ENCODE measurements around the gene KRTAP10-8. TPM values are rescaled to one million over a fixed set of nuclear protein-coding genes. Genes with fewer than 3 reads are reported as not detected.

The KRTAP10-8 gene
- total RNA-seq: not detected in 2 replicates

DNA sequence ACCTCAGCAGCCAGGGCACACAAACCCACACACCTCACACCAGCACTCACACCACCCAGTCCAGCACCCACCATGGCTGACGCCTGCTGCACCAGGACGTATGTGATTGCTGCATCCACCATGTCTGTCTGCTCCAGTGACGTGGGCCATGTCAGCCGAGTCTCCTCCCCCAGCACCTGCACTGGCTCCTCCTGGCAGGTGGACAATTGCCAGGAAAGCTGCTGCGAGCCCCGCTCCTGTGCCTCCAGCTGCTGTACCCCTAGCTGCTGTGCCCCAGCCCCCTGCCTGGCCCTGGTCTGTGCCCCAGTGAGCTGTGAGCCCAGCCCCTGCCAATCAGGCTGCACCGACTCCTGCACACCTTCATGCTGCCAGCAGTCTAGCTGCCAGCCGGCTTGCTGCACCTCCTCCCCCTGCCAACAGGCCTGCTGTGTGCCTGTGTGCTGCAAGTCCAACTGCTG, at the start of gene KRTAP10-8:
Gene KRTAP10-8, plus strand, starts transcription at position 51 of the 458 bp plus-strand sequence. Its CDS starts 22 bp downstream, at position 73.

DNA sequence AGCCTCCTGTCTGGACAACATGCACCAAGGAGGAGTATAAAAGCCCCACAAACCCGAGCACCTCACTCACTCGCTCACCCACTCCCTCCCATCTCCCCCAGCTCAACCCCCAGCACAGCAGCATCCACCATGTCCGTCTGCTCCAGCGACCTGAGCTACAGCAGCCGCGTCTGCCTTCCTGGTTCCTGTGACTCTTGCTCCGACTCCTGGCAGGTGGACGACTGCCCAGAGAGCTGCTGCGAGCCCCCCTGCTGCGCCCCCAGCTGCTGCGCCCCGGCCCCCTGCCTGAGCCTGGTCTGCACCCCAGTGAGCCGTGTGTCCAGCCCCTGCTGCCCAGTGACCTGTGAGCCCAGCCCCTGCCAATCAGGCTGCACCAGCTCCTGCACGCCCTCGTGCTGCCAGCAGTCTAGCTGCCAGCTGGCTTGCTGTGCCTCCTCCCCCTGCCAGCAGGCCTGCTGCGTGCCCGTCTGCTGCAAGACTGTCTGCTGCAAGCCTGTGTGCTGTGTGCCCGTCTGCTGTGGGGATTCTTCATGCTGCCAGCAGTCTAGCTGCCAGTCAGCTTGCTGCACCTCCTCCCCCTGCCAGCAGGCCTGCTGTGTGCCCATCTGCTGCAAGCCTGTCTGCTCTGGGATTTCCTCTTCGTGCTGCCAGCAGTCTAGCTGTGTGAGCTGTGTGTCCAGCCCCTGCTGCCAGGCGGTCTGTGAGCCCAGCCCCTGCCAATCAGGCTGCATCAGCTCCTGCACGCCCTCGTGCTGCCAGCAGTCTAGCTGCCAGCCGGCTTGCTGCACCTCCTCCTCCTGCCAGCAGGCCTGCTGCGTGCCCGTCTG, 38.0 kb upstream of the KRTAP10-8 start, which contains the start of gene KRTAP10-4:
Gene KRTAP10-4, plus strand, starts transcription at position 100 of the 827 bp plus-strand sequence. Its CDS starts 30 bp downstream, at position 130.

DNA sequence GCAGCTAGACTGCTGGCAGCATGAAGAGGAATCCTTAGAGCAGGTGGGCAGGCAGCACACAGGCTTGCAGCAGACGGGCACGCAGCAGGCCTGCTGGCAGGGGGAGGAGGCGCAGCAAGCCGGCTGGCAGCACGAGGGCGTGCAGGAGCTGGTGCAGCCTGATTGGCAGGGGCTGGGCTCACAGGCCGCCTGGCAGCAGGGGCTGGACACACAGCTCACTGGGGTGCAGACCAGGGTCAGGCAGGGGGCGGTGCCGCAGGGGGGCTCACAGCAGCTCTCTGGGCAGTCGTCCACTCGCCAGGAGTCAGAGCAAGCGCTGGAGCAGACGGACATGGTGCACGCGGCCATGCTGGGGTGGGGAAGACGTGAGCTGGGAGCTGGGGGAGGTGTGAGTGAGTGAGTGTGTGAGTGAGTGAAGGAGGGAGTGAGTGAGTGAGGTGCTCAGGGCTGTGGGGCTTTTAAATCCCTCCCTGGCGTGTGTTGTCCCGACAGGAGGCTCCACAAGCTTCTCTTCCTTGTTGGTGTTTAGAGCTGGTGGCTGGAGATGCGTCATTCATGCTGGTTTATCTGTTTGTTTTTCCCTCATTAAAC, 31.6 kb upstream of the KRTAP10-8 start, which contains the start of gene KRTAP10-5:
Gene KRTAP10-5, minus strand, starts transcription at position 374 of the 591 bp plus-strand sequence. Its CDS starts 26 bp downstream, at position 348.

DNA sequence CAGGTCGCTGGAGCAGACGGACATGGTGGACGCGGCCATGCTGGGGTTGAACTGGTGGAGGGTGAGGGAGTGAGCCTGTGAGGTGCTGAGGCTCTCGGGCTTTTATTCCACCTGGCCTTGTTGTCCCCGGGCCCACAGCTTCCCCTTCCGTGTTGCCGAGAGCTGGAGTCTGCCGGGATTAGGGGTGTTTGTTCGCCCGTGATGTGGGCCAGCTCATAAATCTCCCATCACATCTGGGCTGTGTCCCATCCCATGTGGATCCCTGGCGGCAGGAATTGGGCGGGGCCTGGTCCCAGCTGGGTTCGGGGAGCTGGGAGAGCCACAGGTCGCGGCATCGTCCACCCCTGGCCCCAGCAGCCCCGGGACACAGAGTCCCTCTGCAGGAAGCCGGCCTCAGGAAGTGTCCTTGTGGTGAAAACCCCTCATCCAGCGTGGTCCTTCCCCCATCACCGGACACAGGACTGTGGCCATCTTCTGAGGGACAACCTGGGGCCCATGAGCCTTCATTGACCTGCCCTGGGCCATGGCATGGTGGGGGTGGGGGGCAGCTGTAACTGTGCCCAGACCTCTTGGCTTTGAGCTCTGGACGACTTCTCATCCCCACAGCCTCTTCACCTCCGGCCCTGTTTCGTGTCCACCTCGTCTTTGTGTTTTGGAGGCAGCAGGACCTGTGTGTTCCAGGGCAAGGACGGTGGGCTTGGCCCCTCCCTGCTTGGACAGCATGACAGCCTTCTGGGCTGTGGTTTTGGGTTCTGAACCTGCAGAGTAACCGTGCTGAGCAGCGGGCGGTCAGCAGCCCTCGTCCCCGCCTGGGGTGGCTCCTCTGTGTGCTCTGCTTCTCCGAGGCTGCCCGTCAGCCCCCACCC, 19.2 kb upstream of the KRTAP10-8 start, which contains the start of gene KRTAP10-6:
Gene KRTAP10-6, minus strand, starts transcription at position 60 of the 866 bp plus-strand sequence. Its CDS starts 21 bp downstream, at position 39.

DNA sequence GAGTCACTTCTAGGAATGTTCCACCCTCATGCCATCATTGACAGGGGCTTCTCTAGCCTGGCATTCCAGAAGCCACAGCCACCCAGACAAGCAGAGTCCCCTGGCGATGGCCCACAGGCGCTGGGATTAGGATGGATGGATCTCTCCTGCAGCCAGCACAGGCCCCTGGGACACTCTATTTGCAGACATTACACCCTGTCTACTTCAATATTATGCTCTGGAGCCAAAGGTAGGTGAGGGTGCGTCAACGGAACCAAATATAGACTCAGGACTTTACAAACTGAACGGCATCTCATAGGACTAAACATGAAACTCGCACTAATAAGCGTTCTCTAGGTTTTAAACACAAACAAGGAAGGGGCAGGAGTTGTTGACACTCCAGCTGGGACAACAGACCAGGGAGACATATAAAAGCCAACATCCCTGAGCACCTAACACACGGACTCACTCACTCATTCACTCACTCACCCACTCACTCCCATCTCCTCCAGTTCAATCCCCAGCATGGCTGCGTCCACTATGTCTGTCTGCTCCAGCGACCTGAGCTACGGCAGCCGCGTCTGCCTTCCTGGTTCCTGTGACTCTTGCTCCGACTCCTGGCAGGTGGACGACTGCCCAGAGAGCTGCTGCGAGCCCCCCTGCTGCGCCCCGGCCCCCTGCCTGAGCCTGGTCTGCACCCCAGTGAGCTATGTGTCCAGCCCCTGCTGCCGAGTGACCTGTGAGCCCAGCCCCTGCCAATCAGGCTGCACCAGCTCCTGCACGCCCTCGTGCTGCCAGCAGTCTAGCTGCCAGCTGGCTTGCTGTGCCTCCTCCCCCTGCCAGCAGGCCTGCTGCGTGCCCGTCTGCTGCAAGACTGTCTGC, 11.5 kb upstream of the KRTAP10-8 start, which contains the start of gene KRTAP10-7:
Gene KRTAP10-7, plus strand, starts transcription at position 480 of the 861 bp plus-strand sequence. Its CDS starts 25 bp downstream, at position 505.

GRCh38 chr21:44626673-44627143, 14.8 kb downstream of the KRTAP10-8 start, which contains the start of gene KRTAP10-9:
Gene KRTAP10-9, plus strand, starts transcription at chr21:44627093. Its CDS starts 79 bp downstream, at chr21:44627172.

GRCh38 chr21:44637018-44637850, 25.4 kb downstream of the KRTAP10-8 start, which contains the start of gene KRTAP10-10:
Gene KRTAP10-10, plus strand, starts transcription at chr21:44637356. Its CDS starts 62 bp downstream, at chr21:44637418.

DNA sequence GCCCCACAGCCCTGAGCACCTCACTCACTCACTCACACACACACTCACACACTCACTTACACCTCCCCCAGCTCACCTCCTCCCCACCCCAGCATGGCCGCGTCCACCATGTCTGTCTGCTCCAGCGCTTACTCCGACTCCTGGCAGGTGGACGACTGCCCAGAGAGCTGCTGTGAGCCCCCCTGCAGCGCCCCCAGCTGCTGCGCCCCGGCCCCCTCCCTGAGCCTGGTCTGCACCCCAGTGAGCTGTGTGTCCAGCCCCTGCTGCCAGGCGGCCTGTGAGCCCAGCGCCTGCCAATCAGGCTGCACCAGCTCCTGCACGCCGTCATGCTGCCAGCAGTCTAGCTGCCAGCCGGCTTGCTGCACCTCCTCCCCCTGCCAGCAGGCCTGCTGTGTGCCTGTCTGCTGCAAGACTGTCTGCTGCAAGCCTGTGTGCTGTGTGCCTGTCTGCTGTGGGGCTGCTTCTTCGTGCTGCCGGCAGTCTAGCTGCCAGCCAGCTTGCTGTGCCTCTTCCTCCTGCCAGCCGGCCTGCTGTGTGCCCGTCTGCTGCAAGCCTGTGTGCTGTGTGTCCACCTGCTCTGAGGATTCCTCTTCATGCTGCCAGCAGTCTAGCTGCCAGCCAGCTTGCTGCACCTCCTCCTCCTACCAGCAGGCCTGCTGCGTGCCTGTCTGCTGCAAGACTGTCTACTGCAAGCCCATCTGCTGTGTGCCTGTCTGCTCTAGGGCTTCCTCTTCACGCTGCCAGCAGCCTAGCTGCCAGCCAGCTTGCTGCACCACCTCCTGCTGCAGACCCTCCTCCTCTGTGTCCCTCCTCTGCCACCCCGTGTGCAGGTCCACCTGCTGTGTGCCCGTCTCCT, 34.7 kb downstream of the KRTAP10-8 start, which contains the start of gene KRTAP10-11:
Gene KRTAP10-11, plus strand, starts transcription at position 49 of the 856 bp plus-strand sequence. Its CDS starts 45 bp downstream, at position 94.

DNA sequence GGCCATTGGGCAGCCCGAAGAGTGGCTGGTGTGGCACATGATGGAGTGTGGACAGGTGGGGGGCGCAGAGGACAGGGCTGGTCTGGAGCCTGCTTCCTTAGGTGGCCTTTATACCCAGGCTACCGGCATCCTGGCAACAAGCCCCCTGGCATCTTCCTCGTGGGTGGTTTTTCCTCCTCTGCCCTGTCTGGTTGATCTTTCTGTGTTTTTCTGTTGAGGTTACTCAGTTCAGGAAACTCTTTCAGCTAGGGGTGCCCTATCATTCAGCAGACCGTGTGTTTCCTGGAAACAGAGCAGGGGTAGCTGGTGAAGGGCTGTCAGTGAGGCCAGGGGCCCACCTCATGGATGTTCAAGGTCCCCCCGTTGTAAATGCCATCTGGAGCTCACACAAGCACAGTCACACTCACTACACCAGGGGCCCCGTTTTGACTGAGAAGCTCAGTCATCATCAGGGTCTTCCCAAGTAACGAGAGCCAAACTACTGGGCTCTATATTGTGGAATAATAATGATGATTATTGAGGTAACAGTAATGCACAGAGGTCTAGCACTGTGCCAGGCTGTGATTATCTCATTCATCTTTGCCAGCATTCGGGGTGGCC, 42.8 kb downstream of the KRTAP10-8 start, which contains the start of gene KRTAP12-4:
Gene KRTAP12-4, minus strand, starts transcription at position 84 of the 600 bp plus-strand sequence. Its CDS starts 45 bp downstream, at position 39.

DNA sequence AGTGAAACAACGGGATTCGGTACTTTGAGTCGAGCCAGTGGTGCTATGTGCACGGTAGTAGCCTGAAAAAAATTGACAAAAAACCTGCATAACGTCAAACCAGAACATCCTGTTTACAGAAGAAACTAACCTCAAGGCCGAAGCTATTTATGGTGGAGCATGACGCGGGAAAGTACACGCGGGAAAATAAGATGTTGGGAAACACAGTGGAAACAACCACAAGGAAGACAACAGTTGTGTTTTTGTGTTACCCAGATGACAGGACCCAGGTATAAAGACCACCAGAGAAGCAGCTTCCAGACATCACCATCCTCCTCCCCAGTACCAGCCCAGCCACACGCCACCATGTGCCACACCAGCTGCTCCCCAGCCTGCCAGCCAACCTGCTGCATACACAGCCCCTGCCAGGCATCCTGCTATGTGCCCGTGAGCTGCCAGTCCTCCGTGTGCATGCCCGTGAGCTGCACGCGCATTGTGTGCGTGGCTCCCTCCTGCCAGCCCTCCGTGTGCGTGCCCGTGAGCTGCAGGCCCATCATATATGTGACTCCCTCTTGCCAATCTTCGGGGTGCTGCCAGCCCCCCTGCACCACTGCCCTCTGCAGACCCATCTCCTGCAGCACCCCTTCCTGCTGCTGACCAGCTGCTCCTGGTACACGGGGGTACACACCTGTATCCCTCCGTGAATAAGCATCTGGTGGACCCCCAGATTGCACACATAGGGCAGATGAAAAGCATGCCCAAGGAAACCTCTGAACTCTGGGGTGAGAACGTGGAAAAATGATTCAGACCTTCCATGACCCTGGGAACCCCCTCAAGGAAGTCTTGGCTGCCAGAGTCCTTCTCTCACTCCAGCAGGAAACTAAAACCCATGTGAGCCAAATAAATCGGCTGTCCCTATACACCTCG, 46.0 kb downstream of the KRTAP10-8 start, which contains the start of gene KRTAP12-3:
Gene KRTAP12-3, plus strand, starts transcription at position 298 of the 906 bp plus-strand sequence. Its CDS starts 48 bp downstream, at position 346.

Other genes with a start within 250 kb of the KRTAP10-8 start
- gene LRRC3, start 156.6 kb upstream of the KRTAP10-8 start, total RNA-seq: 0.29 and 0.66 TPM in 2 replicates
- not detected in 2 replicates for gene KRTAP10-1, start 71.9 kb upstream of the KRTAP10-8 start, total RNA-seq
- not detected in 2 replicates for gene KRTAP10-2, start 60.6 kb upstream of the KRTAP10-8 start, total RNA-seq
- gene KRTAP10-3, start 53.3 kb upstream of the KRTAP10-8 start, total RNA-seq: not detected in 2 replicates
- gene KRTAP10-4, start 38.4 kb upstream of the KRTAP10-8 start, total RNA-seq: not detected in 2 replicates
- not detected in 2 replicates for gene KRTAP10-5, start 31.5 kb upstream of the KRTAP10-8 start, total RNA-seq
- gene KRTAP10-6, start 19.6 kb upstream of the KRTAP10-8 start, total RNA-seq: not detected in 2 replicates
- not detected in 2 replicates for gene KRTAP10-7, start 11.5 kb upstream of the KRTAP10-8 start, total RNA-seq
- gene KRTAP10-9, start 15.0 kb downstream of the KRTAP10-8 start, total RNA-seq: not detected in 2 replicates
- not detected in 2 replicates for gene KRTAP10-10, start 25.3 kb downstream of the KRTAP10-8 start, total RNA-seq
- not detected in 2 replicates for gene KRTAP10-11, start 34.3 kb downstream of the KRTAP10-8 start, total RNA-seq
- gene KRTAP12-4, start 42.6 kb downstream of the KRTAP10-8 start, total RNA-seq: not detected in 2 replicates
- gene KRTAP12-3, start 45.9 kb downstream of the KRTAP10-8 start, total RNA-seq: not detected in 2 replicates
- gene KRTAP12-2, start 54.8 kb downstream of the KRTAP10-8 start, total RNA-seq: not detected in 2 replicates
- not detected in 2 replicates for gene KRTAP12-1, start 70.1 kb downstream of the KRTAP10-8 start, total RNA-seq
- not detected in 2 replicates for gene KRTAP10-12, start 85.1 kb downstream of the KRTAP10-8 start, total RNA-seq
- not detected in 2 replicates for gene TSPEAR, start 99.5 kb downstream of the KRTAP10-8 start, total RNA-seq
- gene UBE2G2, start 189.7 kb downstream of the KRTAP10-8 start, total RNA-seq: 83.2 and 95.3 TPM in 2 replicates
- 65.9 and 105 TPM in 2 replicates for gene SUMO3, start 206.0 kb downstream of the KRTAP10-8 start, total RNA-seq